Neuronal stem cell (in vitro differentiated cells): ENCODE results near the gene SNRNP35.
"Not testable (repeated sequence)": the region's sequence is repeated elsewhere in the genome, so short reads cannot be mapped to it uniquely, and the experiment has no call there.

Experiments
- DNase-seq: peaks from one replicate; pipeline ENCODE4 v3.0.0-alpha.2; 2013; ENCODE audit warnings: low spot score
- H2AFZ ChIP-seq: one replicate; pipeline ENCODE4 v1.6.1; 2013; ENCODE audit warnings: mild to moderate bottlenecking, low read length, inconsistent platforms
- H2AK5ac ChIP-seq: 2 replicates; pipeline ENCODE4 v1.6.1; 2013; ENCODE audit warnings: low read depth, mild to moderate bottlenecking, inconsistent platforms, low read length, moderate library complexity, mixed read lengths
- H2BK120ac ChIP-seq: 2 replicates; pipeline ENCODE4 v1.6.1; 2013; ENCODE audit warnings: low read depth, mild to moderate bottlenecking, inconsistent platforms, low read length, moderate library complexity, mixed read lengths
- H2BK12ac ChIP-seq: one replicate; pipeline ENCODE4 v1.6.1; 2013; ENCODE audit warnings: low read length, inconsistent platforms
- H2BK15ac ChIP-seq: 2 replicates; pipeline ENCODE4 v1.6.1; 2013; ENCODE audit warnings: mild to moderate bottlenecking, low read length, inconsistent platforms, mixed read lengths
- H2BK5ac ChIP-seq: one replicate; pipeline ENCODE4 v1.6.1; 2013; ENCODE audit warnings: inconsistent platforms, mild to moderate bottlenecking, low read length, moderate library complexity
- H3K14ac ChIP-seq: one replicate; pipeline ENCODE4 v1.6.1; 2013; ENCODE audit warnings: low read length, inconsistent platforms
- H3K18ac ChIP-seq: 2 replicates; pipeline ENCODE4 v1.6.1; 2013; ENCODE audit warnings: low read length, inconsistent platforms
- H3K23ac ChIP-seq: 2 replicates; pipeline ENCODE4 v1.6.1; 2013; ENCODE audit warnings: low read depth, mild to moderate bottlenecking, mixed read lengths, low read length, inconsistent platforms; ENCODE audit not compliant: poor library complexity
- H3K27ac ChIP-seq: replicated peaks from 3 replicates; pipeline ENCODE4 v1.5.1; 2013; ENCODE audit warnings: low read length, inconsistent platforms
- H3K27me3 ChIP-seq, 3 experiments: 2 replicates each; pipeline ENCODE4 v1.6.1; 2013; ENCODE audit warnings: low read length in 3 of 3, mild to moderate bottlenecking in 2 of 3, inconsistent platforms in 1 of 3, low read depth in 1 of 3, mixed read lengths in 1 of 3, moderate library complexity in 1 of 3; ENCODE audit not compliant: control insufficient read depth in 3 of 3, insufficient read depth in 3 of 3
- H3K36me3 ChIP-seq, 2 donors: replicated peaks in 1 of 2; 2 replicates each; pipeline ENCODE4 v1.6.1; 2013; ENCODE audit warnings: low read length in 2 of 2; ENCODE audit not compliant: control insufficient read depth in 2 of 2, insufficient read depth in 2 of 2
- H3K4ac ChIP-seq: 2 replicates; pipeline ENCODE4 v1.6.1; 2013; ENCODE audit warnings: inconsistent platforms, mild to moderate bottlenecking, low read length, moderate library complexity
- H3K4me1 ChIP-seq, 2 donors: 1 replicate in 1 of 2; 2 replicates in 1 of 2; pipeline ENCODE4 v1.6.1; 2013; ENCODE audit warnings: low read length in 2 of 2, low read depth in 1 of 2; ENCODE audit not compliant: control insufficient read depth in 2 of 2, insufficient read depth in 1 of 2
- H3K4me2 ChIP-seq: one replicate; pipeline ENCODE4 v1.6.1; 2013; ENCODE audit warnings: mild to moderate bottlenecking, low read length, inconsistent platforms; ENCODE audit not compliant: insufficient read depth, poor library complexity, severe bottlenecking
- H3K4me3 ChIP-seq, 2 donors: 2 replicates each; pipeline ENCODE4 v1.5.1; 2013; ENCODE audit warnings: low read length in 2 of 2, mild to moderate bottlenecking in 2 of 2, inconsistent platforms in 1 of 2, moderate library complexity in 1 of 2
- H3K79me1 ChIP-seq: one replicate; pipeline ENCODE4 v1.6.1; 2013; ENCODE audit warnings: low read depth, mild to moderate bottlenecking, inconsistent platforms, low read length, moderate library complexity
- H3K9ac ChIP-seq: one replicate; pipeline ENCODE4 v1.6.1; 2013; ENCODE audit warnings: mild to moderate bottlenecking, low read depth, low read length, inconsistent platforms; ENCODE audit not compliant: poor library complexity
- H3K9me3 ChIP-seq, 2 donors: replicated peaks in 1 of 2; 2 replicates each; pipeline versions ENCODE3 to v1.6.1; 2013; ENCODE audit warnings: low read length in 2 of 2, mild to moderate bottlenecking in 2 of 2, inconsistent platforms in 1 of 2, low read depth in 1 of 2, mixed read lengths in 1 of 2, moderate library complexity in 1 of 2; ENCODE audit not compliant: control insufficient read depth in 2 of 2, insufficient read depth in 1 of 2
- H4K8ac ChIP-seq: one replicate; pipeline ENCODE4 v1.6.1; 2013; ENCODE audit warnings: low read depth, mild to moderate bottlenecking, inconsistent platforms, low read length, moderate library complexity
- H4K91ac ChIP-seq: one replicate; pipeline ENCODE4 v1.6.1; 2013; ENCODE audit warnings: low read length, low read depth, mild to moderate bottlenecking, inconsistent platforms; ENCODE audit not compliant: poor library complexity
- WGBS, 2 donors: extraction: QIAGEN DNeasy Blood & Tissue Kit; methylation state at CpG; one replicate each; pipeline ENCODE4 v1.1.7; 2013; ENCODE audit warnings: missing lambda C conversion rate in 2 of 2, mixed read lengths in 1 of 2; ENCODE audit not compliant: insufficient read length in 2 of 2, insufficient replicate concordance in 1 of 2; ENCODE audit errors: extremely low coverage in 2 of 2; 5-methylcytosine and 5-hydroxymethylcytosine counted together

SNRNP35 gene

GRCh38 chr12:123506843-123507236 lies 48.9 kb downstream of the SNRNP35 start:
- Histone ChIP-seq H2AFZ (no peak overlapping the region), H3K23ac (no peak overlapping the region), H2BK12ac (no peak overlapping the region), H4K8ac (no peak overlapping the region), H3K79me1 (peaks cover 5% of the 10 kb centered on the region), H3K4me3 (no peak overlapping the region), H3K4me2 (no peak overlapping the region), H3K36me3 (peaks cover 16 to 43% of the 10 kb centered on the region in 2 donors), H2AK5ac (no peak overlapping the region), H3K14ac (no peak overlapping the region), H4K91ac (no peak overlapping the region), H2BK15ac (no peak overlapping the region), H3K4ac (no peak overlapping the region), H3K18ac (no peak overlapping the region), H3K27ac (no peak overlapping the region), H3K9me3 (peaks cover 0 to 2% of the 10 kb centered on the region in 2 donors), H2BK5ac (no peak overlapping the region), H3K27me3 (no peaks in the 10 kb centered on the region), H2BK120ac (no peak overlapping the region), H3K4me1 (peaks cover 4 to 7% of the 10 kb centered on the region in 2 donors), H3K9ac (no peak overlapping the region)
- WGBS, 2 donors: no CpG with 5 or more reads among the region's 6 CpGs
- DNase-seq: no peak

GRCh38 chr12:123512838-123513665 lies 55.1 kb downstream of the SNRNP35 start:
- H3K9me3 ChIP-seq: peaks cover 0 to 2% of the 10 kb centered on the region in 2 donors
- peak overlapping the region; percentile 24 for H3K9ac ChIP-seq
- H2BK15ac ChIP-seq: no peak overlapping the region
- H3K18ac ChIP-seq: peak overlapping the region; percentile 64
- no peak overlapping the region for H3K4ac ChIP-seq
- peak overlapping the region; percentile 29 for H2BK5ac ChIP-seq
- peak overlapping the region; percentile 1 for H3K23ac ChIP-seq
- H3K36me3 ChIP-seq: peaks cover 39 to 76% of the 10 kb centered on the region in 2 donors
- H4K8ac ChIP-seq: peak overlapping the region; percentile 20
- no peak overlapping the region for H2BK120ac ChIP-seq
- WGBS, 2 donors: 100% methylated on average over 1 of the region's 26 CpGs; no CpG with 5 or more reads in 1 of the 2 donors
- DNase-seq: no peak
- peaks cover 0 to 3% of the 10 kb centered on the region in 2 donors for H3K4me1 ChIP-seq
- H3K27ac ChIP-seq: peak overlapping the region; percentile 43
- no peak overlapping the region for H3K4me2 ChIP-seq
- no peak overlapping the region for H3K14ac ChIP-seq
- H4K91ac ChIP-seq: peak overlapping the region; percentile 38
- H2BK12ac ChIP-seq: peak overlapping the region; percentile 33
- peaks cover 9% of the 10 kb centered on the region for H3K79me1 ChIP-seq
- no peak overlapping the region for H2AFZ ChIP-seq
- H2AK5ac ChIP-seq: no peak overlapping the region
- H3K4me3 ChIP-seq: peak overlapping the region in 1 of 2 donors; percentile 70
- H3K27me3 ChIP-seq: peaks cover 0 to 4% (median 0%) of the 10 kb centered on the region in 3 experiments

GRCh38 chr12:123513805-123514204 lies 55.9 kb downstream of the SNRNP35 start:
- no peak overlapping the region for H3K4me2 ChIP-seq
- peaks cover 0 to 3% of the 10 kb centered on the region in 2 donors for H3K4me1 ChIP-seq
- no peak overlapping the region for H2AFZ ChIP-seq
- H3K18ac ChIP-seq: no peak overlapping the region
- H3K79me1 ChIP-seq: peaks cover 9% of the 10 kb centered on the region
- H2AK5ac ChIP-seq: no peak overlapping the region
- no peak for DNase-seq
- H3K9me3 ChIP-seq: peaks cover 0 to 2% of the 10 kb centered on the region in 2 donors
- peaks cover 40 to 83% of the 10 kb centered on the region in 2 donors for H3K36me3 ChIP-seq
- H3K4me3 ChIP-seq: no peak overlapping the region
- no peak overlapping the region for H3K14ac ChIP-seq
- no peak overlapping the region for H4K8ac ChIP-seq
- no peak overlapping the region for H2BK120ac ChIP-seq
- no CpG with 5 or more reads among the region's 13 CpGs for WGBS, 2 donors
- peak overlapping the region; percentile 44 for H3K9ac ChIP-seq
- H2BK15ac ChIP-seq: no peak overlapping the region
- H3K27ac ChIP-seq: no peak overlapping the region
- no peak overlapping the region for H3K23ac ChIP-seq
- H2BK5ac ChIP-seq: no peak overlapping the region
- peaks cover 0 to 4% (median 0%) of the 10 kb centered on the region in 3 experiments for H3K27me3 ChIP-seq
- H4K91ac ChIP-seq: no peak overlapping the region
- H2BK12ac ChIP-seq: no peak overlapping the region
- H3K4ac ChIP-seq: no peak overlapping the region

- not testable (repeated sequence) for H2BK120ac ChIP-seq, H3K4me2 ChIP-seq, H3K27me3 ChIP-seq, H2BK15ac ChIP-seq, H2AFZ ChIP-seq, H3K4me1 ChIP-seq, H3K9ac ChIP-seq, H2AK5ac ChIP-seq, H3K4me3 ChIP-seq, H3K27ac ChIP-seq, H2BK5ac ChIP-seq, H3K79me1 ChIP-seq, H2BK12ac ChIP-seq, DNase-seq, H4K91ac ChIP-seq, H3K18ac ChIP-seq, H3K4ac ChIP-seq, H3K14ac ChIP-seq, H3K23ac ChIP-seq, H4K8ac ChIP-seq, H3K9me3 ChIP-seq
- no CpG with 5 or more reads among the region's 1 CpG for WGBS, 2 donors
- peaks cover 42 to 86% of the 10 kb centered on the region in 2 donors for H3K36me3 ChIP-seq
Observed at GRCh38 chr12:123514582-123515221, 56.8 kb downstream of the SNRNP35 start.
